Glutamatergic neuron (in vitro differentiated cells): ENCODE data around the gene CHP1. TPM values are rescaled to one million over a fixed set of nuclear protein-coding genes. Genes with fewer than 3 reads are reported as not detected.
A peak's percentile ranks its signal among the peaks of the same experiment; 100 is the strongest.

Experiments used
- DNase-seq: peaks from one replicate; pipeline ENCODE4 v3.0.0; 2022
- H3K27ac Mint-ChIP-seq: one replicate; pipeline ENCODE4 v1.8.0; 2020; ENCODE audit warnings: mild to moderate bottlenecking, mixed read lengths, inconsistent platforms; ENCODE audit not compliant: unreplicated experiment
- H3K27me3 Mint-ChIP-seq: one replicate; pipeline ENCODE4 v1.8.0; 2020; ENCODE audit warnings: mild to moderate bottlenecking, moderate library complexity, mixed read lengths, inconsistent platforms; ENCODE audit not compliant: unreplicated experiment
- H3K36me3 Mint-ChIP-seq: one replicate; pipeline ENCODE4 v1.8.0; 2020; ENCODE audit warnings: mild to moderate bottlenecking, mixed read lengths, inconsistent platforms; ENCODE audit not compliant: unreplicated experiment
- H3K4me1 Mint-ChIP-seq: one replicate; pipeline ENCODE4 v1.8.0; 2020; ENCODE audit warnings: mild to moderate bottlenecking, low read depth, mixed read lengths, inconsistent platforms; ENCODE audit not compliant: unreplicated experiment
- H3K4me3 Mint-ChIP-seq: one replicate; pipeline ENCODE4 v1.8.0; 2020; ENCODE audit warnings: mild to moderate bottlenecking, mixed read lengths, inconsistent platforms; ENCODE audit not compliant: unreplicated experiment
- H3K9me3 Mint-ChIP-seq: one replicate; pipeline ENCODE4 v1.8.0; 2020; ENCODE audit warnings: mild to moderate bottlenecking, moderate library complexity, mixed read lengths, inconsistent platforms; ENCODE audit not compliant: unreplicated experiment
- CTCF ChIP-seq: fragments of 200-600 bp; sonication (generic); IDR thresholded peaks from one replicate; pipeline ENCODE4 v1.5.0; 2021; ENCODE audit not compliant: partially characterized antibody, unreplicated experiment
- long read RNA-seq: library from polyadenylated mRNA; unstranded; transcript quantifications from one replicate; pipeline ENCODE4 v2.0.0, GENCODE V29; 2020; ENCODE audit not compliant: unreplicated experiment
- total RNA-seq: library from RNA; stranded (reverse); fragmentation: NEBNext Ultra II Directional; extraction: Animal tissue kit (Norgen Biotek cat#: 25700); gene quantifications from one replicate; pipeline ENCODE4 v1.2.1, GENCODE V29; 2021; ENCODE audit not compliant: unreplicated experiment

CHP1 gene
- 65.6 TPM for total RNA-seq
- long read RNA-seq, partial matches to known transcripts, result 0 of 18 reads
- long read RNA-seq, other reads (novel, unspliced or antisense), result 17 of 18 reads

DNA sequence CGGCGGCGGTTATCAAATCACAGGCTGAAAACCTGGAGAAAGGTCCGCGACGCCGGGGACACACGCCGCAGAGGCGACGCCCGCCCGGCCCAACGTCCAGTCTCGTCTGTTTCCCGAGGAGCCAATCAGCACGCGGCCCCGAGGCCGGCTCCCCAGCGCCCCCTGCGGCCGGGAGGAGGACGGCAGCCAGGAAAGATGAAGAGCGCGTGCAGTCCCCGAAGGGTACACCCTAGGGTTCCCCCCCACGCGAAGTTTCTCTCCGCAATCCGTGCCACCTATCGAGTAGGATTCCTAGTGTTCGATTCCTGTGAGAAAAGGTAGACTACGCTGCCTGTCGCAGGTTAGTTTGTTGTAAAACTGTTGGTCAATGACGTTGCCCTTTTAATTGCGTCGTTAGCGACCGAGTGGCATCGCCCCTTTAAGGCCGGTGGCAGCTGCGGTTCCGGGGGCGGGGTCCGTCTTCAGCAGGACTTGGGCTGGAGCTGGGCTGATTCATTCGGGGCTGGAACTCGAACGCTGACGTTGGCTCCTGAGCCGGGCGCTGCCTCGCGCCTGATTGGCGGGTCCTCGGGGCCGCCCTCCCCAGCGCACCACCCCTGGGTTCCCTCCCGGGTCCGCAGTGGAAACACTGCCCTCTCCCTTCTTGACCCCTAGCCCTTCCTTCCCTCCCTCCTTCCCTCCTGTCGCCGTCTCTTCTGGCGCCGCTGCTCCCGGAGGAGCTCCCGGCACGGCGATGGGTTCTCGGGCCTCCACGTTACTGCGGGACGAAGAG lies at the start of gene CHP1, which contains the start of gene EXD1:
Gene CHP1 (plus strand): TSS at position 619 of the 772 bp plus-strand sequence. CDS start 115 bp downstream, at position 734.
Gene EXD1 (minus strand): TSS at position 108 of the 772 bp plus-strand sequence. CDS start 4,182 bp downstream, outside the sequence.
- H3K36me3 Mint-ChIP-seq, result no peaks in the 10 kb centered on the region
- H3K4me1 Mint-ChIP-seq, result peaks cover 8% of the 10 kb centered on the region
- peak; percentile 99 for TF ChIP-seq CTCF
- H3K9me3 Mint-ChIP-seq, result no peaks in the 10 kb centered on the region
- H3K4me3 Mint-ChIP-seq, result peak within 1 kb of the TSS; percentile 90
- DNase-seq, result peak; percentile 97
- peak within 1 kb of the TSS; percentile 89 for H3K27ac Mint-ChIP-seq
- peaks cover 6% of the 10 kb centered on the region for H3K27me3 Mint-ChIP-seq

GRCh38 chr15:41182266-41182665 lies 48.8 kb upstream of the CHP1 start:
- no peak for TF ChIP-seq CTCF
- DNase-seq, result no peak
- H3K27ac Mint-ChIP-seq, result no peak overlapping the region
- H3K27me3 Mint-ChIP-seq, result no peaks in the 10 kb centered on the region
- H3K36me3 Mint-ChIP-seq, result no peaks in the 10 kb centered on the region
- H3K4me1 Mint-ChIP-seq, result no peaks in the 10 kb centered on the region
- H3K9me3 Mint-ChIP-seq, result no peaks in the 10 kb centered on the region
- H3K4me3 Mint-ChIP-seq, result no peak overlapping the region

GRCh38 chr15:41183581-41183980 lies 47.5 kb upstream of the CHP1 start:
- no peaks in the 10 kb centered on the region for H3K4me1 Mint-ChIP-seq
- no peak for TF ChIP-seq CTCF
- no peaks in the 10 kb centered on the region for H3K36me3 Mint-ChIP-seq
- no peak overlapping the region for H3K4me3 Mint-ChIP-seq
- DNase-seq, result no peak
- no peak overlapping the region for H3K27ac Mint-ChIP-seq
- no peaks in the 10 kb centered on the region for H3K27me3 Mint-ChIP-seq
- no peaks in the 10 kb centered on the region for H3K9me3 Mint-ChIP-seq

GRCh38 chr15:41194444-41194843 lies 36.6 kb upstream of the CHP1 start:
- Mint-ChIP-seq H3K9me3 (no peaks in the 10 kb centered on the region), H3K27me3 (no peaks in the 10 kb centered on the region), H3K27ac (no peak overlapping the region), H3K4me1 (no peaks in the 10 kb centered on the region), H3K36me3 (no peaks in the 10 kb centered on the region), H3K4me3 (no peak overlapping the region)
- no peak for TF ChIP-seq CTCF
- DNase-seq, result no peak

GRCh38 chr15:41199470-41199869 lies 31.6 kb upstream of the CHP1 start:
- DNase-seq, result no peak
- Mint-ChIP-seq H3K27ac (no peak overlapping the region), H3K27me3 (no peaks in the 10 kb centered on the region), H3K9me3 (no peaks in the 10 kb centered on the region), H3K36me3 (no peaks in the 10 kb centered on the region), H3K4me1 (no peaks in the 10 kb centered on the region), H3K4me3 (no peak overlapping the region)
- TF ChIP-seq CTCF, result no peak
